ENCODE results near the gene UGT1A9. TPM values are rescaled to one million over a fixed set of nuclear protein-coding genes. Genes with fewer than 3 reads are reported as not detected.
A peak's percentile ranks its signal among the peaks of the same experiment; 100 is the strongest.

The UGT1A9 gene
- total and polyA plus RNA-seq, 2 of the 13 experiments (the other 11 are each of a cell fraction or from before 2014, with no cell fraction given) = 0.07 TPM; not detected in 1

DNA sequence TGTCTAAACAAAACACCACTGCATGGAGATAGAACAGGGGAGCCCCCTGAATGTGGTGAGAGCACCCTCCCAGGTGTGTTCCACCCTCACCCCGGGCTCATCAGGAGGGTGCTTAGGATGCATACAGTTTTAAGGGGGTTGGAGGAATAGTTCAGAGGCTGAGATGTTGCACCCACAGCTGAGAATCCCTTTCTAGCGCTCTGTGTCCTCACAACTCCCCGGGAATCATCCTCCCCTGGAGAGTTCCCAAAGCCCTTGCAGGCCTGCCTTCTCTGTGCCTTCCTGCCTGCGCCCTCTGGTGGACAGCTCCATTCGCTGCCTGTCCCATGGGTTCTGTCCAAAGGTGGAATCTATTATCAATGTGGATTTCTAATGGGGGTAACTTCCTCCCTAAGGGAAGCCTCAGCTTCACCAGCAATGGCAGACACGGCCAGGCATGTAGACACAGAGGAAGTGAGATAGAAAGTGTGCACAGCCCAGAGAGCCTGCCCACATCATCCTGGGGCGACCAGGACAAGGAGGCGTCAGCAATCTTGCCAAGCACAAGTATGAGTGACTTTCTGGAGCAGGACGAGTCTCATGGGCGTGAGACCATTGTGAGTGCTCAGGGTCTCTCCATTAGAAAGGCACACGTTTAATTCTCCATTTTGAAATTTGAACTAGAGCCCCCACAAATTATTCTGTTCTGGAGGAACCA lies 39.8 kb downstream of the UGT1A9 start (continued):
- TF ChIP-seq EP300 (IDR thresholded peaks at IDR 0.05; ENCODE audit: low read depth in 2 of 2, low read length in 2 of 2) (no peak), EP300 (CRISPR knock-in tag; IDR thresholded peaks at IDR 0.05; ENCODE audit: borderline replicate concordance) (no peak), XRCC5 (optimal IDR thresholded peaks at IDR 0.05; ENCODE audit: low read length) (peak; percentile 70), ETV5 (CRISPR knock-in tag; IDR thresholded peaks at IDR 0.05; ENCODE audit: borderline replicate concordance) (peak; percentile 40; the same call in 1 of the 2 replicates), PITX1 (CRISPR knock-in tag; IDR thresholded peaks at IDR 0.05) (0 out of 2 replicates have a peak, but pooled peaks have one; percentile 16), HMGA1 (CRISPR knock-in tag; conservative IDR thresholded peaks at IDR 0.05) (no peak), NFIC (IDR thresholded peaks at IDR 0.05; ENCODE audit: low read length) (no peak), BCL6 (CRISPR knock-in tag; IDR thresholded peaks at IDR 0.05) (no peak), ZNF274 (CRISPR knock-in tag; IDR thresholded peaks at IDR 0.05) (peak; percentile 45; the same call in 1 of the 2 replicates), ERF (CRISPR knock-in tag; IDR thresholded peaks at IDR 0.05) (no peak), IKZF4 (CRISPR knock-in tag; IDR thresholded peaks at IDR 0.05; ENCODE audit: borderline replicate concordance, low read depth, not compliant biosample characterization) (peak; percentile 40), ZNF883 (CRISPR knock-in tag; IDR thresholded peaks at IDR 0.05; ENCODE audit: not compliant biosample characterization) (peak; percentile 67), KDM4B (CRISPR knock-in tag; IDR thresholded peaks at IDR 0.05) (no peak), STAG1 (CRISPR knock-in tag; IDR thresholded peaks at IDR 0.05) (peak; percentile 87), ZNF33B (CRISPR knock-in tag; IDR thresholded peaks at IDR 0.05) (0 out of 2 replicates have a peak, but pooled peaks have one; percentile 62), GLI4 (CRISPR knock-in tag; IDR thresholded peaks at IDR 0.05; ENCODE audit: borderline replicate concordance) (0 out of 2 replicates have a peak, but pooled peaks have one; percentile 51), ZNF75D (CRISPR knock-in tag; IDR thresholded peaks at IDR 0.05; ENCODE audit: borderline replicate concordance) (no peak), ZBTB21 (CRISPR knock-in tag; IDR thresholded peaks at IDR 0.05) (no peak), KMT2A (CRISPR knock-in tag; IDR thresholded peaks at IDR 0.05) (no peak), ZNF547 (CRISPR knock-in tag; IDR thresholded peaks at IDR 0.05) (0 out of 2 replicates have a peak, but pooled peaks have one; percentile 48), CBX5 (CRISPR knock-in tag; IDR thresholded peaks at IDR 0.05; ENCODE audit: borderline replicate concordance) (0 out of 2 replicates have a peak, but pooled peaks have one; percentile 49), ZC3H4 (CRISPR knock-in tag; IDR thresholded peaks at IDR 0.05; ENCODE audit: borderline replicate concordance) (no peak), IRF2 (CRISPR knock-in tag; IDR thresholded peaks at IDR 0.05) (0 out of 2 replicates have a peak, but pooled peaks have one; percentile 22), ZNF292 (CRISPR knock-in tag; IDR thresholded peaks at IDR 0.05; ENCODE audit: borderline replicate concordance, low read depth) (no peak), RXRA (CRISPR knock-in tag; IDR thresholded peaks at IDR 0.05) (peak; percentile 45; the same call in 1 of the 2 replicates), ZNF614 (CRISPR knock-in tag; IDR thresholded peaks at IDR 0.05; ENCODE audit: borderline replicate concordance) (no peak), ZSCAN9 (CRISPR knock-in tag; IDR thresholded peaks at IDR 0.05; ENCODE audit: borderline replicate concordance) (peak; percentile 29; the same call in 1 of the 2 replicates), ZNF598 (CRISPR knock-in tag; IDR thresholded peaks at IDR 0.05; ENCODE audit: borderline replicate concordance) (peak; percentile 56; the same call in 1 of the 2 replicates)
- TF ChIP-seq, protein P1, sequence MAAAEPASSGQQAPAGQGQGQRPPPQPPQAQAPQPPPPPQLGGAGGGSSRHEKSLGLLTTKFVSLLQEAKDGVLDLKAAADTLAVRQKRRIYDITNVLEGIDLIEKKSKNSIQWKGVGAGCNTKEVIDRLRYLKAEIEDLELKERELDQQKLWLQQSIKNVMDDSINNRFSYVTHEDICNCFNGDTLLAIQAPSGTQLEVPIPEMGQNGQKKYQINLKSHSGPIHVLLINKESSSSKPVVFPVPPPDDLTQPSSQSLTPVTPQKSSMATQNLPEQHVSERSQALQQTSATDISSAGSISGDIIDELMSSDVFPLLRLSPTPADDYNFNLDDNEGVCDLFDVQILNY (CRISPR knock-in tag; conservative IDR thresholded peaks at IDR 0.05) = no peak
- TF ChIP-seq, protein P2, sequence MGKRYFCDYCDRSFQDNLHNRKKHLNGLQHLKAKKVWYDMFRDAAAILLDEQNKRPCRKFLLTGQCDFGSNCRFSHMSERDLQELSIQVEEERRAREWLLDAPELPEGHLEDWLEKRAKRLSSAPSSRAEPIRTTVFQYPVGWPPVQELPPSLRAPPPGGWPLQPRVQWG (CRISPR knock-in tag; IDR thresholded peaks at IDR 0.05; ENCODE audit: borderline replicate concordance, low read depth) = no peak
- TF ChIP-seq, protein P3, sequence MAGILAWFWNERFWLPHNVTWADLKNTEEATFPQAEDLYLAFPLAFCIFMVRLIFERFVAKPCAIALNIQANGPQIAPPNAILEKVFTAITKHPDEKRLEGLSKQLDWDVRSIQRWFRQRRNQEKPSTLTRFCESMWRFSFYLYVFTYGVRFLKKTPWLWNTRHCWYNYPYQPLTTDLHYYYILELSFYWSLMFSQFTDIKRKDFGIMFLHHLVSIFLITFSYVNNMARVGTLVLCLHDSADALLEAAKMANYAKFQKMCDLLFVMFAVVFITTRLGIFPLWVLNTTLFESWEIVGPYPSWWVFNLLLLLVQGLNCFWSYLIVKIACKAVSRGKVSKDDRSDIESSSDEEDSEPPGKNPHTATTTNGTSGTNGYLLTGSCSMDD (CRISPR knock-in tag; IDR thresholded peaks at IDR 0.05) = no peak
